LoVo (cell line): ENCODE results near the gene ENPP3.
"Not testable (repeated sequence)": the region's sequence is repeated elsewhere in the genome, so short reads cannot be mapped to it uniquely, and the experiment has no call there.

Source experiments
- DNase-seq: peaks from one replicate; pipeline ENCODE4 v3.0.0-alpha.2; 2016; ENCODE audit warnings: low spot score

ENPP3 gene

DNA sequence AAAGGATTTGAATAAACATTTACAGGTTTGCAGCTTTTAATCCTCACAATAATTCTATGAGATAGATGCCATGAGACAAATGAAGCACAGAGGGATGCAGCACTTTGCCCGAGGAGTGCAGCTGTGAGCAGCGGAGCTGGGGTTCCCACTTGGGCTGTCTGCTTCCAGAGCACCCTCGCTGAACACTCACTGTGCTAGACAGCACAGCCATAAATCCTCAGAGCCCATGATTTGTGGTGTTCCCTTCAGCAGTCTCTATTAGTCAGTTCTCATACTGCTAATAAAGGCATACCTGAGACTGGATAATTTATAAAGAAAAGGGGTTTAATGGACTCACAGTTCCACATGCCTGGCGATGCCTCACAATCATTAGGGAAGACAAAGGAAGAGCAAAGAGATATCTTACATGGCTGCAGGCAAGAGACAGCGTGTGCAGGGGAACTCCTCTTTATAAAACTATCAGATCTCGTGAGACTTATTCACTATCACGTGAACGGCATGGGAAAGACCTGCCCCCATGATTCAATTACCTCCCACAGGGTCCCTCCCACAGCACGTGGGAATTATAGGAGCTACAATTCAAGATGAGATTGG, 99.0 kb downstream of the ENPP3 start:
- DNase-seq, result no peak

DNA sequence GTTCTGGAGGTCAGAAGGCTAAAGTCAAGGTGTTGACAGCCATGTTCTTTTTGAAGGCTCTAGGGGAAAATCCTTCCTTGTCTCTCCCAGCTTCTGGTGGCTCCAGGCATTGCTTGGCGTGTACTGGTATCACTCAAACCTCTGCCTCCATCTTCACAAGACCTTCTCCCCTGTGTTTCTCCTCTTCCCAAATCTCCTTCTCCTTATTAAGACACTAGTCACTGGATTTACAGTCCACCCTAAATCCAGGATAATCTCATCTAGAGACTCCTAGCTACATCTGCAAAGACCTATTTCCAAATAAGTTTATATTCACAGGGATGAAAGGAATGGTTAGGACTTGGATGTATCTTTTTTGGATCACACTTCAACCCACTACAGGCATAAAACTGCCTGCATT, 99.7 kb downstream of the ENPP3 start:
- no peak for DNase-seq

DNA sequence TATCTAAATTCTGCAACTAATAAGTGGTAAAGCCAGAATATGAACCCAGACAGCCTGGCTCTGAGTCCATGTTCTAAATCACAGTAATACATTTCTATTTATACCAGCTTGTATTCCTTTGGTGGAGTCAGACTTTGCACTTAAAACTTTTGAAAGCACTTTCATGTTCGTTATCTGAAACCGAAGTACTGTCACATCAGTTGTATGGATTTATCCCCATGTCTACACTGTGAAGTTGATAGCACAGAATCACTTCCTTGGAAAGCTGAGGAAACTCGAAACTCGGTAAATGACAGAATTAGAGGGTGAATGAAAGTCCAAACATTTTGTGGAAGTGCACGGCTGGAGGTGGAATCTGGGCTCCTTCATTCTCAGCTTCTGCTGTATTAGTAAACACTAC, 102.0 kb downstream of the ENPP3 start:
- DNase-seq, result no peak

DNA sequence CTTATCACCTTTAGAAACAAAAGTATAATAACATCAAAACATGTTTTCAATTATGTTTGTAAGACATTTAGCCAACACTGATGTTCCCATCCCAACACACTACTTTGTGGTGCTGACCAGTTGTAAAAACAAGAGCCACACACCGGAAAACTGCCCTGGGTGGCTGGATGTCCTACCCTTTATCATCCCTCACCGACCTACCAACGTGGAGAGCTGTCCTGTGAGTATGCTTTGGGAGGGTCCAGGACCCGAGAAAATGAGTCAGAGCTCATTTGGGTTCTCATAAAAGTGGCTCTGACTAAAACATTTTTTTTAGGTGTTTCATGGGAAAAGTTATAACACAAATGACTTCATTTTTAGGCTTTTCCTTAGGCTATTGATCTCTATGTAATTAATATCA, 103.1 kb downstream of the ENPP3 start:
- DNase-seq, result no peak

DNA sequence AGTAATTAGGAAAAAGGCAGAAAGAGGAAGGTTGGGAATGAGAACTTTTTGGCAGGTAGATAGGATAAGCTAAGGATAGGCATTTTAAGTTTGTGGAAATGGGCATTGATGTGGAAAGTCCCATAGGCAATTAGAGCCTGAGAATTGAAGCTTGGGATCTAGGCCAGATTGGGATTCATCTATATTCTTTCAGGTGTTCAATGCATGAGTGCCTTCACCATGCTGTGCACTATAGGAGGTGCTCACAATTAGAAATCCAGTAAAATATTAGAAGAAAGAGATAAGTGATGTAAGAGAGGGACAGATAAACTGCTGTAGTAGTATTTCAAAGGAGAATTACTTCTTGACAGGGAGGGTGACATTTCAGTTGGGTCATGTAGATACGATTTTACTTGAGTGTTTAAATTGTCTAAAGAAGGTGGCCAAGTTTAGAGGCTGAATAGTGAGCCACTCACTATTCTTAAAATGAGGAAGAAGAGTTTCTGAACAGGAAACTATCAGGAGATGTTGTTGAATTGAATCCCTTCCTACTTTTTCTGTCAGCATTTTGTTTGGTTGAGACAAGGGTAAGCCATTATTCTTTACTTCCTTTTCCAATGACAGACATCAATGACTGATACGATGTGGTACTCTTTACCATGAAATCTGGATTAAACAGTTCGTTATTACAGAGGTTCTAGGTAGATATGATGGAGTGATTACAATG, 104.7 kb downstream of the ENPP3 start:
- no peak for DNase-seq

DNA sequence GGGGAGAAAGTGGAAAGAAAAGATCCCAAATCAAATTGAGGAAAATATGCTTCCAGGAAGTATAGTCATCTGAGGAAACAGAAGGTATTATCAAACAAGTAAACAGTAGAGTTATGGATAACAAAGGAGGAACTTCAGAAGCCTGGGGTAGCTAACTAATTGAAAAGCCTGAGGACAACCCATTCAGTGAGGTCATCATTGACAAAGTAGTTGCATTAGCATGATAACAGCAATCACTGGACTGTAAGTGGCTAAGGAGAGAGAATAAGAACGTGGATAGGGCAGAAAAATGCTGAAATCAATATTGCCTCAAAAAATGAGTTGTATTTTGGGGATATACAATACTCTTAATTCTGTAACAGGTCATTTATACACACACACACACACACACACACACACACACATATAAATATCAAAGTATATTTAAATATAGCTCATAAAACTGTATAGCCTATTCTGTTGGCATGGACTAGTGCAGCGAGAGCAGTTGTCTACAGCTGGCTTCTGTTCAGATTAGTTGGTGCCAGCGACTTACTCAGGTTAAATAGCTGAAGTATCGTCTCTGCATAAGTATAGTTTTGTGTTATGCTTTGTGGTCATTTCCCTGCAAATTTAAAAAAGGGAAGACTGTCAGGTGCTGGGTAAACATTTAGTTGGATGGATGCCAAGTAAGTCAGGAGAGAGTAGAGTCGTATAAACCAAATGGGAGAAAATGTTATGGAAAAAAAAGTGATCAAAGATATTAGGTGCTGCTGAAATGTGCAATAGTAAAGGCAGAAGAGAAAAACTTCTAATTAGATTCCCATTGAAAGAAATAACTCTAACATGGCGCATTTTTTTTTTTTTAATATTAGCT, 107.6 kb downstream of the ENPP3 start:
- peak; percentile 6 for DNase-seq

DNA sequence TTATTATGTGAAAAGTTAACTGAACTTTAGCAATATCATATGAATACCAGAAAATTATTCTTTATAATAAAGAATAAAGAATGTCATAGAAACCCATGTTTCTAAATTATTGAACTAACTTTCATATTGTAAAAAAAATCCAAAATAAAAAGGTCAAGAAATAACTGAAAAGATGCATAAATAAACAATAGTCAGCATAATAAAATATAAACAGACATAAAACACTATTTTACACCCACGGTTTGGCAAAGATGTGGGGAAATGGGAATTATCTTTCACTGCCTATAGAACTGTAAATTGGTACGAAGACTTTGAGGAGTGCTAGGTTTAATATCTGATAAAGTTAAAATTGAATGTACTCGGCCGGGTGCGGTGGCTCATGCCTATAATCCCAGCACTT, 108.4 kb downstream of the ENPP3 start:
- no peak for DNase-seq

DNA sequence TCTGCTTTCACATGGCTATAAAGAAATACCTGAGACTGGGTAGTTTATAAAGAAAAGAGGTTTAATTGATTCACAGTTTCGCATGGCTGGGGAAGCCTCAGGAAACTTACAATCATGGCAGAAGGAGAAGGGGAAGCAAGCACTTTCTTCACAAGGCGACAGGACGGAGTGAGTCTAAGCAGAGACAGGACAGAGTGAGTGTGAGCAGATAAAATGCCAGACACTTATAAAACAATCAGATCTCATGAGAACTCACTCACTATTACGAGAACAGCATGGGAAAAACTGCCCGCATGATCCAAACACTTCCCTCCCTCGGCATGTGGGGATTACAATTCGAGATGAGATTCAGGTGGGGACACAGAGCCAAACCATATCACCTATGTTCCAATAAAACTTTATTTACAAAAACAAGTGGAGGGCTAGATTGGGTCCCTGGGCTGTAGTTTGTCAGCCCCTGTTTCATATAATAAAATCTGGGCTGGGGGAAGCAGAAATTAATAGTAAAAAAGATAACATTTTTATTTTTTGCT, 110.8 kb downstream of the ENPP3 start:
- DNase-seq, result no peak

DNA sequence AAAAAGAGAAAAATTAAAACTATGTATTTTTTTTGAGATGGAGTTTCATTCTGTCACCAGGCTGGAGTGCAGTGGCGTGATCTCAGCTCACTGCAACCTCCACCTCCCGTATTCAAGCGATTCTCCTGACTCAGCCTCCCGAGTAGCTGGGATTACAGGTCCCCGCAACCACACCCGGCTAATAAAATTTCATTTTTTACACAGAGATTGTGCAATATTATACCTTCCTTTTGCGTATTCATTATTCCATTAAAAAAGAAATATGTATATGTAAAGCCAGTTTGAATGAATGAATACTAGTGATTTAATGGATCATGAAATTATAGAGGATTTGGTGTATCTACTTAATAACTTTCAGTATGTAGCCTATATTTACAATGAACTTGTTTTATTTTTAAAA, 111.9 kb downstream of the ENPP3 start:
- DNase-seq, result no peak

DNA sequence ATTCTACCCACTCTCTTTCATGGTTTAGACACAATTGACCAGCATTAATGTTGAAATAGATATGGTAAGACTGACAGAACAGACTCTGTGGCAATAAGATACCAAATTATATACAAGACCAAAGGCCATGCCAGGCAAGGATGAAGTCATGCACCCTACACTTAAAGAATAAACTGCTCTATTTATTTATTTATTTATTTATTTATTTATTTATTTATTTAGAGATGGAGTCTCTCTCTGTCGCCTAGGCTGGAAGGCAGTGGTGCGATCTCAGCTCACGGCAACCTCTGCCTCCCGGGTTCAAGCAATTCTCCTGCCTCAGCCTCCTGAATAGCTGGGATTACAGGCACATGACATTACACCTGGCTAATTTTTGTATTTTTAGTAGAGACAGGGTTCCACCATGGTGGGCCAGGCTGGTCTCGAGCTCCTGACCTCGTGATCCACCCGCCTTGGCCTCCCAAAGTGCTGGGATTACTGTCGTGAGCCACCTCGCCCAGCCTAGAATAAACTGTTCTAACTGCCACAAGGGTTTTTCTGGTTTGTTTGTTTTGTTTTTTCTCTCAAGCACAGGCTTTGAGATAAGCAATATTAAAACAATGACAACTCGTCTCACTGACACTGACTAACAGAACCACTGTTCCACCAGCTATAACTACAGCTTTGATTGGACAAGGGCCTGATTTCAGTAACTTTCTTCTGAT, 114.1 kb downstream of the ENPP3 start:
- not testable (repeated sequence) for DNase-seq

DNA sequence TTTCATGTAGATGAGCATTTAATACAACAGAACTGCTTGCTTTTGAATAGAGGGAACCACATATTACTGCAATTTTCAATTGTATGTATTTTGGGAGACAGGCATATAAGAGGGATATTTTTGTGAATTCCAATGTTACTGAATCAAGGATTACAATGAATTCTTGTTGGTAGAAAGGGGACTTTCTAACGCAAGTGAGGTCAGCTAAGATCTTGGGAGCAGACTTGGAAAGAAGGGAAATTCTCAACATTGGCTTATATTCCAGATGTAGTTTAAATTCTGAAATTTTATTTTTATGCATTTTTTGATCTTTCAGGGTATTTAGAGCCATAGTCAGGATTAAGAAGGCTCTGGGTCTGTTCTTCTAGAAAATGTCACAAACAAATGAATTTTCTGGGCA, 117.0 kb downstream of the ENPP3 start:
- DNase-seq, result no peak

DNA sequence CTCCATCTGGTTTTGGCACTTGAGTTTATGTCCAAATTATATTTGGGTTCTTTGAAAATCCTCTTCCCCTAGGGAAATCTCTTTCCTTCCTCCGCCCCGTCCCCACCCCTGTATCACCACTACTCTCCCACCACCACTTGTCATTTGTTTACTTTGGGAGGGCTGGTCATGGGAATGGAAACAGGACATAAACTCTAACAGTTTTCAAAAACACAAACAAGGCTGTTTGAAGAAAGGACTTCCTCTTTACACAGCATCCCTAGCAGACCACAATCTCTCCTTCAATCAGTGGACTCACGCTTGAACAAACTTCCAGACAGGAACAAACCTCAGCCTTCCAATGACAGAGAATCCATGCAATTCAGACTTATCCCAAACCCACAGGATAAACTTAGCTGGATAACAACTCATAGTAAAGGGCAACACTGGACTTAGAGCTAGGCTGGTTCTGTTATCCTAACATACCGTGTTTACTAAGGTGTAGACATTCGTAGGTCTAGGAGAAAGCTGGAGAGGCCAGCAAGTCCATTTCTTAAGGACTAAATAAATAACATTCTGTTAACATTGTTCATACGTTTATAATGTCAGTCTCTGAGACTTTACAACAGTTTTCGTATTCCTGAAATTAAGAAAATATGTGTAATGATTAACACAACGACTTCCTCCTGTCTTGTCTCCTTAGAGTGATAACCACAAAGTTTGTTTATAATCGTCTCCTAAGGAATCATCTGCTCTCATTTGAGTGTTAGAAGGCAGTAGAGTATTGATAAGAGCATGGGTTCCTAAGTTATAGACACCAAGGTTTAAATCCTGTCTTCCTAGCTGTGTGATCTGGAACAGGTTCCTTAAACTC, 117.8 kb downstream of the ENPP3 start:
- DNase-seq, result no peak

DNA sequence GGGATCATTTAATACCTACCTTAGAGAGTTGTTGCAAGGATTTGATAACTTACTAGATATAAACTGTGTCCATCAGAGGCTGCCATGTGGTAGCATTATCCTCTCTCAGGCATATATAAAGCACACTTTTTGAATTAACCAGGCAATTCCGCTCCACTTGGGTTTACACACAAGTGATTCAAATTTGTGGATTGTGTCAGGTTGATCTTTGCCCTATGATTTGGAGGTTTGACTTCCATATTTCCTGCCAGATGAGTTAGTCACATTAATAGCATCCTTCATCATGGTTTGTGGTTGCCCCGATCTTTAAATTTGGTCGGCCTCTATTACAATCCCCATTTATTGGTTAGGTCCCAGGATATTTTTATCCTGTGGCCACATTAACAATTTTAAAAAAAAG, 118.5 kb downstream of the ENPP3 start:
- no peak for DNase-seq

DNA sequence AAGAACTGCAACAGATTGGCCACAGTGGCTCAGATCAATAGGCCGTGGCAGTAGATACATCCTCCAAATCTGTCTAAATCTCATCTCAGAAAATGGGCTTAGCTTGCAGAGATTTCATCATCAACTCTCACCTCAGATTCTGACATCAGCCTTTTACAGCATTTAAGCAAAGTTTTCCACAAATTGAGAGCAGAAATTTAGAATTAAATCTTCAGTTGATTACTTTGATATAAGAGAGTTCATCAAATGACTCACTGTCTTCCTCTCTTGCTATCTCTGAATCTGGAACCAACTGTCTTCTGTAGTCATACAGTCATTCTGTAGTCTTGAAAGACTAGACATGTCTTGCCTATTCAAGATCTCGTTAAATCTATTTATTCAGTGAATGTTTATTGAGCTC, 118.9 kb downstream of the ENPP3 start:
- DNase-seq, result no peak

DNA sequence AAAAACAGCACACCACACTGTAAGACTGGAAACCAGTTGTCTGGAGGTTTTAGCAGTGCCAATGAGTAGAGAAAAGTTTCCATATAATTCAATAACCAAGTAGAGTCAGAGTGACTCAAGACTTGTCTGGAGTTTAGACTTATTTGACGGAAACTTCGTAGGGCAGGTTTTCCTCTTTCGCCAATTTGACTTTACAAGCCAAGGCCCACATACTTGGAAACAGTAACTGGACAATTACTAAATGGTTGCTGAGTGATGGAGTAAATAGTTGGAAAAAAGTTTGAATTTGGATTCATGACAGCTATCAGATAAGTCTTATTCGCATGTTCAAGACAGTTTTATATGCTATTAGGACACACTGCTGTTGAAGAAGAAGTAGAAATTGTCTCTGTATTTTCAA, 121.8 kb downstream of the ENPP3 start:
- DNase-seq, result no peak

DNA sequence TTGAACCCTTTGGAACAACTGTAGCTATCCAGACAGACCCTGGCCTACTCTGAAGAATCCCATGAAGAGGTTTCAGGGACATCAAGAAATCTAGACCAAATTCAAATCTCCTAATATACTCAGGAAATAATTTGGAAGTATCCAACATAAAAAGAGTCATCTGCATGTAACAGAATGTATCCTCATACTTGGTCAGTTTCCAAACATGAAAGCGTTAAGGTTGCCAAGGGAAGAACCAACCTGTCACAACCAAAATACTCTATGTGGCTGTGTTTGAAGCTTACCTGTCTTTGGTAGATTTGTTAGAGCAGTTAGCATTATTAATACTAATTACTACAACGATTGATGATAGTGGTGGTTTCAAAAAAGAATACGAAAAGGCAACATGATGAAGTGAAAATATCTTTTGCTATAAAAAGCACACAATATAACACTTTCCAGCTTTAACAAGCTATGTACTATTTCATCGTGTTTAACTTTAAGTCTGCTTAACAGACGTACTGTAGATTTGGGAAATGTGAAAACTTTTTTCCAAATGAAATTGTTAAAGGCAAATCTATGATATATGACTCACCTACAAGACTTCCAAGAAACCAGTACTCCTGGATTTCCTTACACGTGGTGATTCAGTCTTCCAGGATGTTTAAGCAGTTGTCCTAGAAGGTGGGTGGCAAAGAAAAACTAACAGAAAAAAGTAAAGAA, 124.1 kb downstream of the ENPP3 start:
- no peak for DNase-seq

DNA sequence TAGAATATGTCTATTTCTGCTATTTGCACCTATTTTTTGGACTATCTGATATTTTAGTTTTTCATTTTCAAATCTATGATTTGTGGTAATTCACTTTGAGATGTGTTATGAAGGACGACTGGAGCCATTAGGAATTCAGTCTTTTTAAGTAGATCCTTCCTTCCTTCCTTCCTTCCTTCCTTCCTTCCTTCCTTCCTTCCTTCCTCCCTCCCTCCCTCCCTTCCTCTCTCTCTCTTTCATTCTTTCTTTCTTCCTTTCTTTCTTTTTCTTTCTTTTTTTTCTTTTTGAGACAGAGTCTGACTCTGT, 124.6 kb downstream of the ENPP3 start:
- no peak for DNase-seq

DNA sequence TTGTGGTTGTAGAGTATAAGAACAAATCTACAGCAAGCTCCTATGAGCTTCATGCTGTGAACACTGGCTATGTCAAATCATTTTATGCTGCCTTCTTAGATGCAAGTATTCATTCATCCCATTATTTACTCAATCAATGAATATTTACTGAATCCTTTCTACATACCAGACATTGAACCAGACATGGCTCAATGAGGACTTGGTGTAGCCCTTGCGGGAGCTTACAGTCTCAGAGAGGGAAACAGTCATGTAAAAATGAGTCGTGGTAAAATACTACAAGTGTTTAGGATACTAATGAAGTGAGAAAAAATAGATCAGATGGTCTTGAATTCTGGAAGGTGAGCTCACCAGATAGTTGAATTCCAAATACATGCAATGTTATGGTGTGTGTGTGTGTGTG, 125.9 kb downstream of the ENPP3 start:
- DNase-seq, result no peak

DNA sequence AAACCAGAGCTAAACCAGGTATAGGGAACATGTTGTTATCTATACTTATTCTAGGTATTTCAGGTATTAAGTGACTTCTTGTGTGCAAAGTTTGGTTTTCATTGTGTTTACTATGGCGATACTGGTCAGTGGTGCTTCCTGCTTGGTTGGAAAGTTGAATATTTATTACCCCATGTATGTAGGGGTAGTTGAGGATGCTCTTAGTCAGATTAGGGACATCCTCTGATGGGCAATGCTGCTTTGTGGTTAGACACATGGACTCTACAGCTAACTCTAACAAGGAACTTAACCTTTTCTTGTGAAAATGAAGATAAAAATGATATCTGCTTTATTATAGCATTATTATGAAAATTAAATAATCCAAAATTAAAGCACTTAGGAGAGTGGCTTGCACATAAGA, 126.6 kb downstream of the ENPP3 start:
- DNase-seq, result no peak

DNA sequence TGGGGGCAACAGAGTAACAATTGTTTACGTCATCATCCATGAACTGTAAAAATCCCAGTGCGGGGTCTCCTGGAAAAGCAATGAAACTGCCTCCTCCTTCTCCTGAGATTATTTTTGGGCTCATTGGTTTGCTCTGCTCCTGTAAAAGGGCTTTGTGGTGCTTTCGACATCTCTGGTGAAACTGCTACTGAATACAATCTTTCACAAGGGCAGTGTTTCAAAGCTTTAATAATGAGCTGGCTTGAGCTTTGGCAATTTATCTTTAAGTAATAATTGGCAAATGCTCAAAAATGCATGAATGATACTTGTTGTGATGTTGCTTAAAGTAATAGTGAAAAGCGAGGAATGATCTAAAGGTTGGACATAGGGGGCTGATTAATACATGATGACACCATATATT, 127.2 kb downstream of the ENPP3 start:
- DNase-seq, result no peak
